ENCODE data around the gene TTC22. TPM values are rescaled to one million over a fixed set of nuclear protein-coding genes. Genes with fewer than 3 reads are reported as not detected.

TTC22 gene
- total RNA-seq, 1 experiment from 2014 or later: 1.2 TPM

DNA sequence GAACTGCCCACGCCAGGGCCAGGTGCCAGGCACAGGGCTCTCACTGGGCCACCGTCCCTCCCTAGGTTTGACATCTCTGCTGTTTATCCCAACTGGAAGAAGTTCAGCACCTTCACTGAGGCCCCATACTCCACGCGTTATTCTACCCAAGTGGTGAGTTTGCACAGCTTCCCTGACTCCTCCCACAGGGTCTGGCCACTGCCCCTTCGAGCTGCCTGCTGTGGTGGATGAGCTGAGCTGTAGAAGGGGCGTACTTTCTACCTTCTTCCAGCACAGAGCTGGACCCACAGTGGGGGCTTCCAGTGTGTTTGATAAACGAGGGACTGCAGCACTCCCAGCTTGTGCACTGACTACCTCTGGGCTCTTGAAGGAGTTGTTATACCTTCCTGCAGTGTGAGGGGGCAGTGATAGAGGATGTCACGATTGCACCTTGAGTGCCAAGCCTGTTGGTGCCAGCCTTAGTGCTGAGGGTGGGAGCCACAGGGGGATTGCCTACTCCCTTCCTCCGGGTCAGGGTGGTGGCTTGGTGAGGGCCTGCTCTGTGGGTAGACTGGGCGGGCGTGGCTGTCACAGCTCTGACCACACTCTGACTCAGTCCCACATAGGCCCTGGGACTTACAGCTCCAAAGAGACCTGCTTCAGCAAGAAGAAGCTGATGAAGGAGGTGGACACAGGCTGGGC, 5.9 kb upstream of the TTC22 start:
- DNase-seq: no peak
- H3K27me3 ChIP-seq (ENCODE audit: control insufficient read depth, insufficient read depth, low read length): no peaks in the 10 kb centered on the region; the same call in 1 of the 2 replicates

DNA sequence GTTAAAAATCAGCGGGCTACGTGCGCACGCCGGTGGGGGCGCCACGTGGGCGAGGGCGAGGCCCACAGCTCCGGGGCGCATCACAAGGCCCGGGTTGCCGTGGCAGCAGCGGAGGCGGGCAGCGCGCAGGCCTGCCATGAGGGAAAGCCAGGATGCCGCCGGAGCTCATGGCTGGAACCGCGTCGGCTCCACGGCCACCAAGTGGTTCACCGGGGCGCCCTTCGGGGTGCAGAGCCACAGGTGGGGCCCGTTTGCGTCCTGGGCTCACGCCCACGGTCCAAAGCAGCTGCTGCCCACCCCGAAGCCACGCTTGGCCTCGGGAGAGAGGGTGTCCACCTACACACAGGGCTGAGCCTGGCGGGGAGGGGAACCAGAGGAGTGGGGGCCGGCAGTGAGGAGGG, 4.9 kb upstream of the TTC22 start:
- DNase-seq: no peak
- H3K4me3 ChIP-seq (ENCODE audit: insufficient read depth, low read depth, low read length): no peak overlapping the region
- no peaks in the 10 kb centered on the region for H3K36me3 ChIP-seq (replicated peaks; ENCODE audit: control insufficient read depth, insufficient read depth, low read length)
- H3K27me3 ChIP-seq (ENCODE audit: control insufficient read depth, insufficient read depth, low read length): peaks cover 8% of the 10 kb centered on the region

More for the DNA sequence above, 5.9 kb upstream of the TTC22 start:
- Histone ChIP-seq H3K36me3 (replicated peaks; ENCODE audit: control insufficient read depth, insufficient read depth, low read length) (no peaks in the 10 kb centered on the region), H3K4me3 (ENCODE audit: insufficient read depth, low read depth, low read length) (no peak overlapping the region)

DNA sequence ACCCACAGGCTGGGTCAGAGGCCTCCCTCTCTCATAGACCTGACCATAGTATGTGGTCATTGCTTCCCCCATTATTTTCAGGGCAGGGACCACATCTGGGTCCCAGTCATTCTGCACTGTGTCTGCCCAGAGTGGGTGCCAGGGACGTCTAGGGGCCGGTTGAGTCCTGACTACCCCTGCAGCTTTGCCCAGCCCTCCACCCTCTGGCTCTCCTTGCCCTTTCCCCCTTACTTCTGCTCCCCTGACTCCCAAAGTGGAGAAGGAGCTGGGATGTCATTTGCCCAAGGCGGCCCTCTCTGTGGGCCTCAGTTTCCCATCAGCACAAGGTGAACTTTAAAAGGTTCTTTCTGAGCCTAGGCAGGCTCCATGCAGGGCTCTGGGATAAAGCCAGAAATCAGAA, 4.3 kb upstream of the TTC22 start:
- Histone ChIP-seq H3K27me3 (ENCODE audit: control insufficient read depth, insufficient read depth, low read length) (peaks cover 12% of the 10 kb centered on the region), H3K36me3 (replicated peaks; ENCODE audit: control insufficient read depth, insufficient read depth, low read length) (no peaks in the 10 kb centered on the region), H3K4me3 (ENCODE audit: insufficient read depth, low read depth, low read length) (no peak overlapping the region)
- no peak for DNase-seq

DNA sequence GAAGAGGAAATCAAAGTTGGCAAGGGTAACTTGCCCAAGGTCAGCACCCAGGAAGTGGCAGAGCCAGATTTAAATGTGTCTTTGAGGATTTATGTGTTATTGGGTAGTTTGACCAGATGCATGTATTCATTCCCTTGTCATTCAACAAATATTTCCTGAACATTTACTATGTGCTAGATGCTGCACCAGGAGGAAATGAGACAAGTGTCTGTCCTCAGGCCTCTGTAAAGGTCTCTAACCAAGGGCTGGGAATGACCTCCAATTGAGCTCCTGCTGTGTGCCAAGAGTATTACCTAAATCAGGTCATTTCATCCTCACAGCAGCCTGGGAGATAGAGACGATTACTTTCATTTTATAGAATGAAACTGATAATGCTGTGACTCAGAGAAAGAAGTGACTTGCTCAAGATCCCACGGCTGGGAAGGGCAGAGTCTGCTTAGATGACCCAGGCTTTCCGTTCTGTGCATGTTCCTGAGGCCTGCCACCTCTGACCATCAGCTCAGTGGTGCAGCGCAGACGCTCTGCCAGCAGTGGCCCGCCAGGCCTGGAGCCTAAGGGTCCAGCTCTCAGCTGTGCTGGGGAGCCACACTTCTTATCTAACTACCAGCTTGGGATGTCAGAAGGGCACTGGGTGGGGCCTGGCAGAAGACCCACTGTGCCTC, 3.5 kb upstream of the TTC22 start:
- Histone ChIP-seq H3K27me3 (ENCODE audit: control insufficient read depth, insufficient read depth, low read length) (peaks cover 20% of the 10 kb centered on the region), H3K36me3 (replicated peaks; ENCODE audit: control insufficient read depth, insufficient read depth, low read length) (no peaks in the 10 kb centered on the region), H3K4me3 (ENCODE audit: insufficient read depth, low read depth, low read length) (no peak overlapping the region)
- no peak for DNase-seq

DNA sequence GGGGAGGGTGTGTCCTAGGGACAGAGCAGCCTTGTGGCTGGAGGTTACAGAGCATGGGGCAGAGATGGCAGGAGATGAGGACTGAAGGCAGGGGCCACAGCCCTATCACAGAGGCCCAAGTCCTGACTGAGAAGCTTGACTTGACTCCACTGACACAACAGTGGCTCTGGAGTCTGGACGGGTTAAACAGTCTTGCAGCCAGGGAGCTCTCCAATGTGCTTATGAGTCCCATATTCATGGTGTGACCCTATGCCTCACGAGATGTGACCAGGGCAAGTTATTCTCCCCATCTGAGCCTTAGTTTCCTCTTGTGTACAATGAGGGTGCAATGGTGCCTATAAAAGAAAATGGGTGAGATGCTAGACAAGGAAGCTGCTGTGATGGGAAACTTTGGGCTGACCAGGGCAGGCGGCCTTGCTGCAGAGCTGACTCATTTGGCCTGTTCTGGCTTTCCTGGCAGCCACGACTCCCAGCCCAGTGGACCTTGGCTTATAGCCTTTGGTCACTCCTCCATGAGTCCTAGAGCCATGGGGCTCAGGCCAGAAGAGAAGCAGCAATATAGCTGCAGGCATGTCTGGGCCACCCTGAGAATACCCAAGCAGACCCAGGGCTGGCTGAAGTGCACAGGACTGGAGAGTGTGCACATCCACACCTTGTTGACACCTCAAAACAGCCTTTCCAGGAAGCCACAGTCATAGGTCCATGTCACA, 2.8 kb upstream of the TTC22 start:
- Histone ChIP-seq H3K4me3 (ENCODE audit: insufficient read depth, low read depth, low read length) (no peak overlapping the region), H3K27me3 (ENCODE audit: control insufficient read depth, insufficient read depth, low read length) (peaks cover 20% of the 10 kb centered on the region), H3K36me3 (replicated peaks; ENCODE audit: control insufficient read depth, insufficient read depth, low read length) (no peaks in the 10 kb centered on the region)
- DNase-seq: no peak

DNA sequence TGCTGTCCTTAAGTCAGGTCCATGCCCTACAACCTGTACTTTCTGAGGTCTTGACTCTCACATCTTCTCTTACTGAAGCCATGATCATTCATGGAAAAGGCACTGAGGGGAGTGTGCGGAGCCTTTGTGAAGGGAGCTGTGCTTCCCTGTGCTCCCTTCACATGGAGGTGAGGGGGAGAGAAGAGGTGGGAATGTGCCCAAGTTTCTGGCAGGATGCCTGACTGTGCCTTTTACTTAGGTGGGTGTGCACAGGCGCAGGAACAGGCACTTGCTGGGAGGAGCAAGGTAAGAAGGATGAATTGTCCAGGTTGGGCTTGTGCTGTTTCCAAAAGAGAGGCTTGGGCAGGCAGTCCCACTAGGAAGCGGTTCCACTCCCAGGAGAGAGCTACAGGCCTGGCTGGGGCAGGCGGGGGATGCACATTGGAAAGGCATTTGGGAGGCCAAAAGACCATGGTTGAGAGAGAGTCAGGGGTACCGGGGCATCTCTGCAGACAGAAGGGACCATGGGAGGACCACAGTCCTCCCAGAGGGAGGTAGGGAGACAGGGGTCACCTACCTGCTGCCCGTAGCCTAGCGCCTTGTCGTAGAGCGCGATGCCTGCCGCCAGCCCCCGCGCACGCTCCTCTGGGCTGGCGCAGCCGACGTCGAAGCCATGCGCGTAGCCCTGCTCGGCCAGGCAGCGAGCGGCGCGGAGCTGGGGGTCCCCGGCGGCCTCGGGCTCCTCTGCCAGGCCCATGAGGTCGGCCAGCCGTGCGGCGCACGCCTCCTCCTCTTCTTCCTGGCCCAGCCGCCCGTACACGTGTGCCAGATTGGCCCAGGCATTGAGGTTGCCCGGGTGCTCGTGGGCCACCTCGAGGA, 853 bp downstream of the TTC22 start:
- Histone ChIP-seq H3K36me3 (replicated peaks; ENCODE audit: control insufficient read depth, insufficient read depth, low read length) (no peaks in the 10 kb centered on the region), H3K27me3 (ENCODE audit: control insufficient read depth, insufficient read depth, low read length) (peaks cover 20% of the 10 kb centered on the region), H3K4me3 (ENCODE audit: insufficient read depth, low read depth, low read length) (peak overlapping the region; percentile 38)
- peak; percentile 57 for DNase-seq

DNA sequence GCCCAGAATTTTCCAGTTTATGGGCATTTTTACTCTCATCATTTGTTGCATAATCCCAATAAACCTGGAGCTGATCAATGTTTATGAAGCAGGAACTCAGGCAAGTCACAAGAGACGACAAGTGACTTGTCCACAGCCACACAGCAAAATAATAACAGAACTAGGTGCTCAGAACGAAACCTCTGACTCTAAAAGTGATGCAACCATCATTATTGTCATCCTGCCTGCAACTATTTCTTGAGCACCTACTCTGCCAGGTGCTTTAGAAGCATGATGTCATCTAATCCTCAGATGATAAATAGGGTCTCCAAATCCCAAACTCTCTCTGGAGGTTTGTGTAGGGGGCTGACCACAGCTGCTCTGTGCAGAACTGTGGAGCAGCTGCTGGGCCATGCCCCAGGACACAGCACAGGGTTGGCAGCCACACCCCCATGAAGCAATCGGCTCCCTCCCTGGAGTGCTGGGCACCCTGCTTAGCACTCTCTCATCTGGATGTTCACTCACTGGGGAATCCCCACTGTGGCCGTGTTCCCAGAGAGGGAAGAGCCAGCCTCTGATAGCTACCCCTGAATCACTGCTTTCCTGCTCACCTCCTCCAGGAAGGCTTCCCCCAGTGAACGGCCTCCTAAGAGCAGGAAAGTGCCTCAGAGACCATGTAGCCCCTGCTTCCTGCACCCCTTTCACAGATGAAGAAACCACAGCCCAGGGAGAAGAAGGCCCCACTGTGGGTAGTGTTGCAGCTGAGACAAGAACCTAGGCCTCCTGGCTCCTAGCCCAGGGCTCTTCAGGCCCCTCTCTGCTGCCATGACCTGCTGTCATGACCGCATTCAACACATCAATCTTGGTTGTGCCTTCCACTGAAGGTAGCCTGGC, 2.1 kb downstream of the TTC22 start:
- DNase-seq: no peak
- H3K36me3 ChIP-seq (replicated peaks; ENCODE audit: control insufficient read depth, insufficient read depth, low read length): no peaks in the 10 kb centered on the region
- H3K27me3 ChIP-seq (ENCODE audit: control insufficient read depth, insufficient read depth, low read length): peaks cover 20% of the 10 kb centered on the region

DNA sequence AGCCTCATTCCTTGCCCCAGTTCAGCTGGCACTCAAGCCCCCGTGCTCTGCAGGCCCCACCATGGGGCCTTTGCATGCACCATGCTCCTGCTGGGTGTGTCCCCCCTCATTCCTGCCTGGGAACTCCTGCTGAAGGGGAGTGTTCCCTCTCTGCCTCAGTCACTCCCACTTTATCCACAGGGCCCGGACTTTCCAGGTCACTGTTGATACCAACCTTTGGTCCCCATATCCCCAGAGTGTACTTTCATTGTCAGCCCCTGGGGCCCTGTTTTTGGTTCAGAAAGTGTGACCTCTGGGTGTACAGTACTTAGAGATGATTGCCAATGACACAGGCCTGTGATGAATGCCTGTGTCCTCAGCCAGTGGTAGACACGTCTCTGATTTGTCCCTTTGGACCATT, 2.9 kb downstream of the TTC22 start:
- Histone ChIP-seq H3K36me3 (replicated peaks; ENCODE audit: control insufficient read depth, insufficient read depth, low read length) (no peaks in the 10 kb centered on the region), H3K4me3 (ENCODE audit: insufficient read depth, low read depth, low read length) (no peak overlapping the region), H3K27me3 (ENCODE audit: control insufficient read depth, insufficient read depth, low read length) (peaks cover 20% of the 10 kb centered on the region)
- DNase-seq: no peak

More for the DNA sequence above, 2.1 kb downstream of the TTC22 start:
- no peak overlapping the region for H3K4me3 ChIP-seq (ENCODE audit: insufficient read depth, low read depth, low read length)

DNA sequence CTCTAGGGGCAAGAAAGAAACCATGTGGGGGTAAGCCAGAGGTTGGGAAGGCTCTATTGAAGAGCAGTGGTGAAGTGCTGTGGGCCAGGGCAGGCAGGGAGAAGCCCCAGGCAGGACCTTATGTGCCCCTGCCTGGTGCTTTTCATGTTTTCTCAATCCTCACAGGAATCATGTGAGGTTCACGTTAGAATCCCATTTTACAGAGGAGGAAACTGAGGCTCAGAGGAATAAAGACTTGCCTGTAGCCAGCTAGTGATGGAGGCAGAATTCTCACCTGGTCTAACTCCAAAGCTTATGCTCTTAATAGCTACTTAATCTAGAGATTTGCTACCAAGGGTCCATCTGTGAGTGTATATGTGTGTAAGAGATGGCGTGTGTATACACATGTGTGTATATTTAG, 4.2 kb downstream of the TTC22 start:
- no peaks in the 10 kb centered on the region for H3K36me3 ChIP-seq (replicated peaks; ENCODE audit: control insufficient read depth, insufficient read depth, low read length)
- H3K27me3 ChIP-seq (ENCODE audit: control insufficient read depth, insufficient read depth, low read length): peaks cover 20% of the 10 kb centered on the region
- no peak for DNase-seq
- H3K4me3 ChIP-seq (ENCODE audit: insufficient read depth, low read depth, low read length): no peak overlapping the region

DNA sequence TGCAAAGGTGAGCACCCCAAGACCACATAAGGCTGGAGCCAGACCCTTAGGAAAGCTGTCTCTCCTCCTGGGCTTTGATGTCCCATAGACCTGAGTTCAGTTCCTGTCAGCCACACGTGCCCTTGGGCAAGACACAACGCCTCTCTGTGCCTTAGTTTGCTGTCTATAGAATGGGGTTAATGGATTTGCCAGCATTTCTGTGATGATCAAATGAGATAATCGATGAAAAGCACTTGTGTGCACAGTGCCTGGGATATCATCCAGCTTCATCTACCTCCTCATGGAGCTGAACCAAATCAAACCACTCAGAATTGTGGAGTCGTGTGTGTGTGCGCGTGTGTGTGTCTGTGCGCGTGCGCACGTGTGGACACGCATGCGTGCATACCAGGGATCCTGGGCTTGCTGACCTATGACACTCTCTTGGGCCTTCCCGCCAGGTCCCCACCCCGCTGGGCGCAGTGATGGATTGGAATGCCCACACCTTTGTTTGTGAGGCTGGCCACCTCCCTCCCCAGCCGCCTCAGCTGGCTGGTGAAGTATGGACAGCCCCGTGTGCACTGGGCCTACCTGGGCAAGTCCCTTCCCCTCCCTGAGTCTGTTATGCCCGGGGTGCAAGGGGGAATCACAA, 5.2 kb downstream of the TTC22 start:
- H3K36me3 ChIP-seq (replicated peaks; ENCODE audit: control insufficient read depth, insufficient read depth, low read length): no peaks in the 10 kb centered on the region

DNA sequence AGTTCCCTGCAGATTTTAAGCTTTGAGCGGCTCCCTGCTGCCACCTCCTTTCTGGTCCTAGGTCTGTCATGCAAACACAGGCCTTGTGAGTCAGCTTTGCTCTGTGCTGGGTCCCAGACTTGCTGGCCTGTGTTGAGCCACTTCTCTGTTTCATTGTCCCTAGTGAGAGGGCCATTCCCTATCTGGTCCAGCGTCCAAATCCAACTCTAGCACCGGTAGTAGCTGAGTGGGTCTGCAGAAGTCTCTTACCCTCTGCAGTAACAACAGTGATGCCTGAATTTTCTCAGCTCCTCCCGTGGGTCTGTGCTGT, 5.8 kb downstream of the TTC22 start:
- peak; percentile 68 for DNase-seq
- Histone ChIP-seq H3K27me3 (ENCODE audit: control insufficient read depth, insufficient read depth, low read length) (peaks cover 6% of the 10 kb centered on the region), H3K4me3 (ENCODE audit: insufficient read depth, low read depth, low read length) (no peak overlapping the region), H3K36me3 (replicated peaks; ENCODE audit: control insufficient read depth, insufficient read depth, low read length) (no peaks in the 10 kb centered on the region)

More for the DNA sequence above, 5.2 kb downstream of the TTC22 start:
- no peak overlapping the region for H3K4me3 ChIP-seq (ENCODE audit: insufficient read depth, low read depth, low read length)
- DNase-seq: no peak
- H3K27me3 ChIP-seq (ENCODE audit: control insufficient read depth, insufficient read depth, low read length): peaks cover 12% of the 10 kb centered on the region

DNA sequence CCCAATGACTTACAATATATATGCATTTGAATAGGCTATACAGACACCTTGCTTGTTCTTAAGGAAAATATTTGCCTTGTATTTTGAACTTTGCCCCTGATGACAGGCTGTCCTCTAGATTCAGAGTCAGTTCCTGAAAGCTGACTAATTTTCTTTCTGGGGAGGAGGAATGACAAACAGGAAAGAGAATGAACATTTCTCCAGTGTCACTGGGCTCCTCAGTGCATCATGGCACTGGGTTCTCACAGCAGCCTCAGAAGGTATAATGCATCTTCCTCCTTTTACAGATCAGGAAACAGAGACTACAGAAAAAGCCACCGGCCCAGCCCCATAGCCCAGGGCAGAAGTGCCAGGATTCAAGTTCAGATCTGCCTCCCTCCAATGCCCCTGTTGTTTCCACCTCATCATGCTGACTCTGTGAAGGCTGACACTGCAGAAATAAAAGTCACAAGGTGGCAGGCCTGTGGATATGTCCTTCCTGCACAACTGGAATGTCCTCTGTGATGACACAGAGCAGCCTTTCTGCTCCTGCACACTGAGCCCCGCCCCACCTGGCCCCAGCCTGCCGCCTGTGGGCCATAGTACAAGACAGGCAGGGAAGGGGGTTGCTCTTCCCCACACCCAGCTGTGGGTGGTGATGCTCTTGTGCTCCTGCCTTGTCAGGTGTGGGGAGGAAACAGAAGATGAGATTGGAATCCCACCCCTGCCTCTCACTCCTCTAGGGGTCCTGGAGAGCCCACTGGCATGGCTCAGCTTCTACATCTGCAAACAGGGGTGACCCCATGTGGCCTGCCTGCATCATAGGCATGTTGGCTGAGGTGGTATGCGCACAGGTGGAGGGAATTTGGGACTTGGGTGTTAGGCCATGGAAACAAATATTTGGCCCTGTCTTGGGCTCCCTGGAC, 6.4 kb downstream of the TTC22 start:
- H3K27me3 ChIP-seq (ENCODE audit: control insufficient read depth, insufficient read depth, low read length): peaks cover under 1% of the 10 kb centered on the region; the same call in 1 of the 2 replicates
- peak; percentile 70 for DNase-seq

More for the DNA sequence above, 6.4 kb downstream of the TTC22 start:
- Histone ChIP-seq H3K36me3 (replicated peaks; ENCODE audit: control insufficient read depth, insufficient read depth, low read length) (no peaks in the 10 kb centered on the region), H3K4me3 (ENCODE audit: insufficient read depth, low read depth, low read length) (no peak overlapping the region)
